ENCODE measurements around the gene SMYD4.
"Not testable (repeated sequence)": the region's sequence is repeated elsewhere in the genome, so short reads cannot be mapped to it uniquely, and the experiment has no call there.

The SMYD4 gene

GRCh38 chr17:1829592-1830257 is at the start of gene SMYD4, which contains the start of gene RPA1:
Gene SMYD4, minus strand, starts transcription at chr17:1829902. Its CDS starts 1,908 bp downstream, at chr17:1827994.
Gene RPA1, plus strand, starts transcription at chr17:1830005. Its CDS starts 89 bp downstream, at chr17:1830094.
- DNase-seq (ENCODE audit: low read depth in 2 of 2) = peak; percentile 58 to 68

- no peak for DNase-seq (ENCODE audit: low read depth in 2 of 2)
Observed at GRCh38 chr17:1878419-1879121, 48.9 kb upstream of the SMYD4 start.

- no peak for DNase-seq (ENCODE audit: low read depth in 2 of 2)
Observed at GRCh38 chr17:1875597-1875996, 45.9 kb upstream of the SMYD4 start.

- DNase-seq (ENCODE audit: low read depth in 2 of 2) = no peak
Observed at GRCh38 chr17:1873418-1873817, 43.7 kb upstream of the SMYD4 start.

GRCh38 chr17:1872976-1873375 is 43.3 kb upstream of the SMYD4 start:
- DNase-seq (ENCODE audit: low read depth in 2 of 2) = no peak

- no peak for DNase-seq (ENCODE audit: low read depth in 2 of 2)
Observed at GRCh38 chr17:1872254-1872653, 42.6 kb upstream of the SMYD4 start.

GRCh38 chr17:1871756-1872155 is 42.1 kb upstream of the SMYD4 start:
- no peak for DNase-seq (ENCODE audit: low read depth in 2 of 2)

- DNase-seq (ENCODE audit: low read depth in 2 of 2) = no peak
Observed at GRCh38 chr17:1870592-1870991, 40.9 kb upstream of the SMYD4 start.

GRCh38 chr17:1868090-1868489 is 38.4 kb upstream of the SMYD4 start:
- DNase-seq (ENCODE audit: low read depth in 2 of 2) = no peak

GRCh38 chr17:1867307-1867706 is 37.6 kb upstream of the SMYD4 start:
- DNase-seq (ENCODE audit: low read depth in 2 of 2) = no peak

- DNase-seq (ENCODE audit: low read depth in 2 of 2) = no peak
Observed at GRCh38 chr17:1865252-1866037, 35.7 kb upstream of the SMYD4 start.

- no peak for DNase-seq (ENCODE audit: low read depth in 2 of 2)
Observed at GRCh38 chr17:1861391-1862010, 31.8 kb upstream of the SMYD4 start.

- DNase-seq (ENCODE audit: low read depth in 2 of 2) = no peak
Observed at GRCh38 chr17:1860978-1861377, 31.3 kb upstream of the SMYD4 start.

- not testable (repeated sequence) for DNase-seq (ENCODE audit: low read depth in 2 of 2)
Observed at GRCh38 chr17:1856462-1856861, 26.8 kb upstream of the SMYD4 start.

GRCh38 chr17:1853698-1854097 is 24.0 kb upstream of the SMYD4 start:
- no peak for DNase-seq (ENCODE audit: low read depth in 2 of 2)

GRCh38 chr17:1852327-1852726 is 22.6 kb upstream of the SMYD4 start:
- DNase-seq (ENCODE audit: low read depth in 2 of 2) = no peak

- no peak for DNase-seq (ENCODE audit: low read depth in 2 of 2)
Observed at GRCh38 chr17:1847191-1847590, 17.5 kb upstream of the SMYD4 start.

GRCh38 chr17:1843947-1844346 is 14.2 kb upstream of the SMYD4 start:
- DNase-seq (ENCODE audit: low read depth in 2 of 2) = no peak

GRCh38 chr17:1839516-1839915 is 9.8 kb upstream of the SMYD4 start:
- no peak for DNase-seq (ENCODE audit: low read depth in 2 of 2)

GRCh38 chr17:1834380-1835149 is 4.9 kb upstream of the SMYD4 start:
- no peak for DNase-seq (ENCODE audit: low read depth in 2 of 2)

- no peak for DNase-seq (ENCODE audit: low read depth in 2 of 2)
Observed at GRCh38 chr17:1830288-1830687, 586 bp upstream of the SMYD4 start.
